Esophagus squamous epithelium (tissue), 4 donors: ENCODE data around the gene TAGLN.

Experiments
- CTCF ChIP-seq, 6 experiments: fragments of 450-650 bp in 4 of 6; fragments of 200-600 bp in 2 of 6; sonication (generic) in 2 of 6; IDR thresholded peaks; one replicate each; pipeline ENCODE4 v1.5.1; 2016 to 2019; ENCODE audit warnings: antibody characterized with exemption in 6 of 6, mild to moderate bottlenecking in 4 of 6, moderate library complexity in 4 of 6
- POLR2A ChIP-seq, 4 donors: fragments of 450-650 bp; IDR thresholded peaks; one replicate each; pipeline ENCODE4 v1.6.1; 2017; ENCODE audit warnings: antibody characterized with exemption in 4 of 4, mild to moderate bottlenecking in 4 of 4, moderate library complexity in 3 of 4

- TF ChIP-seq CTCF (IDR thresholded peaks at IDR 0.05) (no peak), POLR2A (IDR thresholded peaks at IDR 0.05) (no peak)
These were observed 19.2 kb downstream of the TAGLN start for GRCh38 chr11:117218133-117218915.
